Measurements from ENCODE around the gene ABCA13.

GRCh38 chr7:48321319-48322010 lies 150.2 kb downstream of the ABCA13 start:
- TF ChIP-seq CTCF (IDR thresholded peaks at IDR 0.05) (no peak), POLR2A (IDR thresholded peaks at IDR 0.05) (no peak), POLR2AphosphoS5 (IDR thresholded peaks at IDR 0.05) (no peak)
